Skeletal muscle tissue (tissue), 4 donors: ENCODE data around the gene CTIF. TPM values are rescaled to one million over a fixed set of nuclear protein-coding genes. Genes with fewer than 3 reads are reported as not detected.
"Not testable (repeated sequence)": the region's sequence is repeated elsewhere in the genome, so short reads cannot be mapped to it uniquely, and the experiment has no call there.

ENCODE experiments used
- H3K27ac ChIP-seq: one replicate; pipeline ENCODE4 v1.7.0; 2013; ENCODE audit warnings: mild to moderate bottlenecking, low read depth, low read length, inconsistent platforms
- H3K27me3 ChIP-seq, 3 donors: one replicate each; pipeline ENCODE4 v1.7.0; 2013; ENCODE audit warnings: low read length in 3 of 3; ENCODE audit not compliant: control insufficient read depth in 3 of 3, insufficient read depth in 3 of 3
- H3K36me3 ChIP-seq, 3 donors: one replicate each; pipeline ENCODE4 v1.7.0; 2013; ENCODE audit warnings: low read length in 3 of 3; ENCODE audit not compliant: control insufficient read depth in 3 of 3, insufficient read depth in 3 of 3
- H3K4me1 ChIP-seq, 3 donors: one replicate each; pipeline ENCODE4 v1.7.0; 2013; ENCODE audit warnings: low read length in 3 of 3, mild to moderate bottlenecking in 3 of 3; ENCODE audit not compliant: control insufficient read depth in 3 of 3, insufficient read depth in 3 of 3
- H3K4me3 ChIP-seq, 3 donors: one replicate each; pipeline ENCODE4 v1.7.0; 2013; ENCODE audit warnings: low read length in 3 of 3
- H3K9ac ChIP-seq, 3 donors: one replicate each; pipeline ENCODE4 v1.7.0; 2013; ENCODE audit warnings: low read length in 3 of 3, mild to moderate bottlenecking in 3 of 3, moderate library complexity in 2 of 3, low read depth in 1 of 3
- H3K9me3 ChIP-seq, 3 donors: one replicate each; pipeline ENCODE4 v1.7.0; 2013; ENCODE audit warnings: low read length in 3 of 3; ENCODE audit not compliant: control insufficient read depth in 3 of 3
- total RNA-seq: library from RNA; depleted of rRNA; stranded (reverse); fragments of >200 nt; gene quantifications from one replicate; pipeline ENCODE4 v1.2.3, GENCODE V29; 2014
- donor health status: Osteomylitis.

CTIF gene
- total RNA-seq, 1 donor from 2014 or later, result 16.7 TPM

DNA sequence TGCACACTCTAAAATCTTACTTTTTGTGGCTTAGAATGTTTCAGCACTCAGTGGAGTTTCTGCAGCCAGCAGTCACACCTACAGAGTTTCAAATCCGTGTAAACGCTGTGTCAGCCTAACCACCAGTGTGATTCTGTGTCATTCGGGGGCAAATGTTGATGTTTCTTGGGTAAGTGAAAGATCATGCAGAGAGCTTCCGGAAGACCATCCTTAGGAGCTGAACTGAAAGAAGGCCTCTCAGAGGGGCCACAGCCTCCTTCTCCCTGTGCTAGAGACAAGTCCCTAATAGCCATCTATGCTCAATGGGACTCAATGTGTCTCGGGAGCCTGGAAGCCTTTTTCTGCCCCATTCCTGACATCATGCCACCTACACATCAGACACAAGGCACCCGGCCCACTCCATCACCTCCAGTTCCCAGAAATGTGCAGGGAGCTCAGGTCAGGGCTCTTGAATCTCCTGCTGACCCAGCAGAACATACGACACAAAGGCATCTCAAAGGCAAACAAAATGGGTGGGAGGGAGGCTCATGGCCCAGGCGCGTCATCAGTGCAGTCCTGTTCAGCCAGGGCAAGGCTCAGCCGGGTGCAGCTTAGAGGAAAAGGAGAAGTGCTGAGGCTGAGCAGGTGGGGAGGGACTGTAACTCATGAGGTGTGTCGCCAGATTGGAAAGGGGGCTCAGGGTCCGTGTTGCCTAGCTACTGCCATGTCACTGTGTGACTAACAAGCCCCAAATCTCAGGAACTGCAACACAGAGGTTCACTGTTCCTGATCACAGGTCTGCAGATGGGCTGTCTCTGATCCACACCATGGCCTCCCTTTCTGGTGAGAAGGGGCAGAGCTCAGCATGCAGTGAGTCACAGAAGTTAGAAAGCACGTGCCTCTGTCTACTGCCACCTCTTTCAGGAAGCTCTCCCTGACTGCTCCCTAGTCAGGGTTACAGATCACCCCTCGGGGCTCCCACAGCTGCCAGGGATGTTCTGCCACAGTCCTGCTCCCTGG, 329.9 kb downstream of the CTIF start:
- Histone ChIP-seq H3K27me3 (no peaks in the 10 kb centered on the region), H3K9me3 (no peaks in the 10 kb centered on the region), H3K27ac (no peak overlapping the region), H3K4me1 (peaks cover 0 to 22% (median 8%) of the 10 kb centered on the region in 3 donors), H3K4me3 (no peak overlapping the region), H3K36me3 (no peaks in the 10 kb centered on the region), H3K9ac (peak overlapping the region in 1 of 3 donors; percentile 8)

DNA sequence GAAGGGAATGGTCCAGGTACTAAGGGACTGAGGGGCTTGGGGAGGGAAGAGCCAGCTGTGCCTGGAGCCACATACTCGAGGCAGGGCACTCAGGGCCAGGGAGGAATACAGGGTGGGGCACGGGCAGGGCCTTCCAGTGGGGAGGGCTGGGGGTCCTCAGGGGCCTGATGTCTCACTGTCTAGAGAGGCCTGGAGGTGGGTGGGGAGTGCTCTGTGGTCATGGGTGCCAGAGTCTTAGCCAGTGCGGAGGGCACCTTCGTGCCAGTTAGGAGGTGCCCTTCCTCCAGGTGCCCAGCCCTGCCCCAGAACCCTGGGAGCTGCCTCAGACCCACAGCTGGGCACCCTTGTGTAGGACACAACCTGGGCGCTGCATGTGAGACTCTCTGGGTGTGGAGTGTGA, 330.8 kb downstream of the CTIF start:
- H3K9ac ChIP-seq, result no peak overlapping the region
- no peaks in the 10 kb centered on the region for H3K9me3 ChIP-seq
- no peaks in the 10 kb centered on the region for H3K36me3 ChIP-seq
- H3K27ac ChIP-seq, result no peak overlapping the region
- peaks cover 0 to 27% (median 8%) of the 10 kb centered on the region in 3 donors for H3K4me1 ChIP-seq
- H3K4me3 ChIP-seq, result no peak overlapping the region
- H3K27me3 ChIP-seq, result no peaks in the 10 kb centered on the region

DNA sequence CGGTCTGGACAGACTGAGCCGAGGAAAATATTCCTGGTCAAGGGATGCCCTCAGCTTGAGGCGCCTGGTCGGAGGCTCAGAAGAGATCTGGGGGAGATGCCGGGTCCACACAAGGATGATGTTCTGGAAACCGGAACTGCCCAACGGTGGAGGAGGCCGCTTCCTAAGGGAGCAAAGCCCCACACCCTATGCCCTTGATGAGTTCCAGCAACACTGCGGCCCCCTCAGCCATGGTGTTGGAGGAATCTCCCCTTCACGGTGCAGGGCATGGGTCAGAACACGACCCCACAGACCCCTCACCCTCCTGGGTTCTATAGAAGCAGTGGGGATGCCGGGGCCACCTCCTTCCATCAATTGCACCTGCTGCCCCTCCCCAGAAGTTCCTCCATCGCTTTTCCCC, 332.1 kb downstream of the CTIF start:
- not testable (repeated sequence) for H3K4me3 ChIP-seq, H3K9ac ChIP-seq, H3K9me3 ChIP-seq, H3K27ac ChIP-seq, H3K27me3 ChIP-seq, H3K36me3 ChIP-seq
- H3K4me1 ChIP-seq, result peaks cover 0 to 28% (median 8%) of the 10 kb centered on the region in 3 donors

DNA sequence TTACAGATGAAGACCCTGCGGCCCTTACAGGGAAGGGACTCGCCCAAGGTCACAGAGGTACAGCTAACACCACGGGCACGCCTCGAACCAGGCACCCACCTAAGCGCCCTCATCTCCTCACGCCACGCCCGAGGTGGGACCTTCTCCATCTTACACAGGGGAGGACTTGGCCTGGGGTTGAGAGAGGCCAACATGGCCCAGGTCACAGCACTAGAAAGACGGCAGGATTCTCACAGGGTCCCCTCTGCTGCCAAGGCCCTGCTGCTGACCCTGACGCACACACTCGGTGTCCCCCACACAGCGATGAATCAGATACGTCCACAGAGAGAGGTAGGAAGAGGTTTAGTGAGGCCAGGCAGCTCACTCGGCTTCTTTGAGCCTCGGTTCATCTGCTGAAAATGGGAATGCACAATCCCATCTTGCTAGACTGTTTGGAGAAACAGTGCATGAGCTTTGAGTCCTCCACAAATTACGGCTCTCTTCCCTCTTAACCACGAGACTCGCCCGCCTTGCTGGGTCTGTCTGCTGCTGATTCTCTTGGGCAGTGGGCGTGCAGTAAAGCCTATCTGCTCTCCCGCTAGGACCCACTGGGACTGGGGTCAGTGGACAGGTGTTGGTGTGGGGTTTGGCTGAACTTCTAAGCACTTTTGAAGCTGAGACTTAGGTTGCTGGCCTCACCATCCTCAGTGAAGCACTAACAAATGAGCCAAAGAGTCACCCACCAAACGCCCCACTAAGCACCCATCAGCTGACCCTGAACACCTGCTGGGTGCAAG, 332.7 kb downstream of the CTIF start:
- H3K4me3 ChIP-seq, result no peak overlapping the region
- H3K36me3 ChIP-seq, result no peaks in the 10 kb centered on the region
- H3K27me3 ChIP-seq, result no peaks in the 10 kb centered on the region
- H3K9me3 ChIP-seq, result no peaks in the 10 kb centered on the region
- no peak overlapping the region for H3K9ac ChIP-seq
- H3K27ac ChIP-seq, result no peak overlapping the region
- peaks cover 0 to 28% (median 7%) of the 10 kb centered on the region in 3 donors for H3K4me1 ChIP-seq

GRCh38 chr18:48872234-48873145, 333.7 kb downstream of the CTIF start:
- Histone ChIP-seq H3K9me3 (no peaks in the 10 kb centered on the region), H3K27ac (peak overlapping the region; percentile 41), H3K27me3 (no peaks in the 10 kb centered on the region), H3K4me1 (peaks cover 0 to 23% (median 3%) of the 10 kb centered on the region in 3 donors), H3K4me3 (no peak overlapping the region), H3K9ac (no peak overlapping the region), H3K36me3 (no peaks in the 10 kb centered on the region)

DNA sequence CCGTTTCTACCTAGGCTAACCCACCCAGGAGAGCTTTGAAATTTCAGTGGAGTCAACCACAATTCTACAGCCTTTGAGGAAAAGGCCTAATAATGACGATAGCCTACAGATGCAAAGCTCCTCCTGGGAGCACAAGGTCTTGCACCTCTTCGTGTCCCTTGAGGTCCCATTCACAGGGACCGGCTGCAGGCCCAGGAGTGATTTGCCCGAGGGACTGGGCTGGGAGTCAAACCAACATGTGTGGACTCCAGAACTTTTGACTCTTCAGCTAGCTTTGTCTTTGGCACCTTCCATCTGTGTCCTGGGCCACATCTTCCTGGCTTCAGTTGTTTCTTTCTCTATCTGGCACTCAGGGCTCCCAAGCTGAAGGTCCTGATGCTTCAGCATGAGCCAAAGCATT, 335.4 kb downstream of the CTIF start:
- Histone ChIP-seq H3K36me3 (no peaks in the 10 kb centered on the region), H3K27ac (no peak overlapping the region), H3K27me3 (no peaks in the 10 kb centered on the region), H3K4me1 (peaks cover 0 to 27% (median 6%) of the 10 kb centered on the region in 3 donors), H3K9ac (no peak overlapping the region), H3K9me3 (no peaks in the 10 kb centered on the region), H3K4me3 (no peak overlapping the region)

DNA sequence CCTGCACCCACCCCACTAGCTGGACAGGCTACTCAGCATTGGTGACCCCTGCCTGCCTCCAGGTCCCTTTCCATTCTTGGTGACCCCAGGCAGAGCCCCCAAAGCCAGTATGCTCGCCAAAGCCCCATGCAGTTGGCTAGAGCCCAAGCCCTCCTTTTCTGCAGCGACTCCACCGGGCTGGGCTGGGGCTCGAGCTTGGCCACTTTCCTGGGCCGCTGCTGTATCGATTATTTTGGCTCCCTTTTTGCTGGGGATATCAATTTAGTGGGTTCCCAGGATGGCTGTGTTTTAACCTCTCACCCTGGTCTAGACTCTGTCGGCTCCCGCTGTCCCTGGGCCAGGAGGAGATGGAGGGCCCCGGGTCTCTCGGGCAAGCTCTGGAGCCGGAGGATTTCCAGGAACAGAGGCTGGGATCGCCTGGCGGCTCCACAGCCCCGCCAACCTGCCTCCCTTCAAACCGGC, 335.9 kb downstream of the CTIF start:
- Histone ChIP-seq H3K36me3 (no peaks in the 10 kb centered on the region), H3K4me1 (peaks cover 0 to 27% (median 6%) of the 10 kb centered on the region in 3 donors), H3K27me3 (no peaks in the 10 kb centered on the region), H3K9ac (no peak overlapping the region), H3K9me3 (no peaks in the 10 kb centered on the region), H3K4me3 (no peak overlapping the region), H3K27ac (no peak overlapping the region)

DNA sequence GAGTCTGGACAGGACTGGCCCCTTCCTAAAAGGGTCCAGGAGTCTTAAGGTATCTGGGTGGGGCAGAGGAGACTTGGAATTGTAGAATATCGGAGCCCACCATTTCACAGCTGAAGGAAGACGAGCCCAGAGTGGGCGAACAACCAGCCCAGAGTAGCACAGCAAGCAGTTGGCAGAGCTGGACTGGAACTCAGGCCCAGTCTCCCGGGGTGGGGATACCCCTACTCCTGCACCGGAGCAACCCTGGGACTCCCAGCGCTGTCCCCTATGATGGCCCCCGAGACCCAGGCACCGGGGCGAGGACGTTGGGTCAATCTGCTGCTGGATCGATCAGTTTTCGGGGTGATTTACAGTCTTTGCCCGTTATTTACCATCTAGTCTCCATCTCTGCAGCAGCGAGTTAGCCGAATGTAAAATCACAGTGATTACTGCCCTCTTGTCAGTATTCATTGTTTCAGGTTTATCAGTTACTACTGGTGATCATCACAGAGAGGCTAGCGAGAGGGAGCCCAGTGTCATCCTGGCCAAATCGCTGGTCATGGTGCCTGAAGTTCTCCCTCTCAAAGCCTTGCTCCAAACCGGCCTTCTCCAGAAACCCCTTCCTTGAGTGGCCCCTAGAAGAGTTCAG, 336.6 kb downstream of the CTIF start:
- Histone ChIP-seq H3K27me3 (no peaks in the 10 kb centered on the region), H3K9me3 (no peaks in the 10 kb centered on the region), H3K27ac (no peak overlapping the region), H3K9ac (no peak overlapping the region), H3K4me1 (peaks cover 0 to 27% (median 6%) of the 10 kb centered on the region in 3 donors), H3K36me3 (no peaks in the 10 kb centered on the region), H3K4me3 (no peak overlapping the region)

- H3K27me3 ChIP-seq, result no peaks in the 10 kb centered on the region
- H3K4me3 ChIP-seq, result no peak overlapping the region
- H3K36me3 ChIP-seq, result no peaks in the 10 kb centered on the region
- no peaks in the 10 kb centered on the region for H3K9me3 ChIP-seq
- H3K4me1 ChIP-seq, result peaks cover 0 to 27% (median 6%) of the 10 kb centered on the region in 3 donors
- H3K9ac ChIP-seq, result peak overlapping the region in 1 of 3 donors; percentile 29
- no peak overlapping the region for H3K27ac ChIP-seq
Observed at GRCh38 chr18:48875942-48876511, 337.2 kb downstream of the CTIF start.
